ENCODE data around the gene DNMT1. TPM values are rescaled to one million over a fixed set of nuclear protein-coding genes. Genes with fewer than 3 reads are reported as not detected.
"Not testable (repeated sequence)": the region's sequence is repeated elsewhere in the genome, so short reads cannot be mapped to it uniquely, and the experiment has no call there.

DNMT1 gene
- polyA plus RNA-seq, 1 donor from 2014 or later, result 58.4 TPM

DNA sequence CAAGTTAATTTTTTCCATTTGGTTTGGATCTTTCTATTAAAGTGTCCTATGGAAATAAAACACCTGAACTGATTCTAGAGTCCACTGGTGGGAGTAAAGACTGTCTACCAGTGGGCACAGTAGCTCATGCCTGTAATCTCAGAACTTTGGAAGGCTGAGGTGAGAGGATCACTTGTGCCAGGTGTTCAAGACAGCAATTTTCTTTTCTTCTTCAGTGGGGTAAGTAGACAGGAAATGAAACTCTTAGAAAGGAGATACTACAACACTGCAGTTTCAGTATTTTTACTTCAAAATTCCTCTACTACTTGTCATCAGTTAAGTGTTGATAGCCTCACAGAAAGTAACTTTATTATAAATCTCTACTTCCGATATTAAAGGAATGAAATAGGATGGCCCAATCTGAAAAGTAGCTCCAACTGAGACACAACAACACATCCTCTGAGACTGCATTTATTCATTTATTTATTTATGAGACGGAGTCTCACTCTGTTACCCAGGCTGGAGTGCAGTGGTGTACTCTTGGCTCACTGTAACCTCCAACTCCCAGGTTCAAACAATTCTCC is 26.3 kb downstream of the DNMT1 start:
- H3K27ac ChIP-seq (ENCODE audit: low read length), result no peak overlapping the region
- no peak for TF ChIP-seq EP300 (conservative IDR thresholded peaks at IDR 0.05; ENCODE audit: poor library complexity, severe bottlenecking)
- H3K9ac ChIP-seq (ENCODE audit: low read length), result no peak overlapping the region
- no peaks in the 10 kb centered on the region for H3K36me3 ChIP-seq (ENCODE audit: insufficient read depth, low read length)
- H3K79me2 ChIP-seq (replicated peaks; ENCODE audit: insufficient read depth, low read length), result no peaks in the 10 kb centered on the region
- H3K27me3 ChIP-seq (ENCODE audit: insufficient read depth, low read depth, low read length), result no peaks in the 10 kb centered on the region
- H3K4me2 ChIP-seq (ENCODE audit: low read length), result no peak overlapping the region
- H3K9me2 ChIP-seq (ENCODE audit: insufficient read depth, low read length), result no peaks in the 10 kb centered on the region
- H3K4me3 ChIP-seq (ENCODE audit: low read length), result no peak overlapping the region
- H3F3A ChIP-seq (ENCODE audit: insufficient read depth, low read length, poor library complexity, severe bottlenecking), result no peaks in the 10 kb centered on the region
- H2AFZ ChIP-seq (ENCODE audit: low read depth, low read length), result no peak overlapping the region
- H4K20me1 ChIP-seq (ENCODE audit: insufficient read depth), result no peaks in the 10 kb centered on the region
- H3K9me3 ChIP-seq (ENCODE audit: low read length), result no peaks in the 10 kb centered on the region

DNA sequence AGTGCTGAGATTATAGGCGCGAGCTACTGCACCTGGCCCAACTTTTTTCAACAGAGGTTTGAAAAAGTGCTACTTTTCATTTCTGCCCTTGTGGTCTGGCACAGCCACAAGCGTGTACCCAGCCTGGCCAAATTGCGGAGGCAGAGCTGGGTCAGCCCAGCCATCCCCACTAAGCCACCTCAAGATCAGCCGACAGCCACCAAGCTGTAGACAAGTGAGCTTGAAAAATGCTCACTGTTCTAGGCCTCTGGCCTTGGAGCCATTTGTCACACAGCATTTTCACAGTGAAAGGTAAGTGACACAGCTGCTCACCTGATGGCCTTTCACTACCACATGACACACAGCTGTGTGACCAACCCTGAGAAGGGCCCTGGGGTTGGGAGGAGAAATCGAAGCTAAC is 27.3 kb downstream of the DNMT1 start:
- Histone ChIP-seq H3K9me2 (ENCODE audit: insufficient read depth, low read length) (no peaks in the 10 kb centered on the region), H3K9me3 (ENCODE audit: low read length) (no peaks in the 10 kb centered on the region), H3K4me2 (ENCODE audit: low read length) (no peak overlapping the region), H3K27me3 (ENCODE audit: insufficient read depth, low read depth, low read length) (no peaks in the 10 kb centered on the region), H3K79me2 (replicated peaks; ENCODE audit: insufficient read depth, low read length) (no peaks in the 10 kb centered on the region), H2AFZ (ENCODE audit: low read depth, low read length) (no peak overlapping the region), H3K36me3 (ENCODE audit: insufficient read depth, low read length) (no peaks in the 10 kb centered on the region), H3K27ac (ENCODE audit: low read length) (no peak overlapping the region), H3K9ac (ENCODE audit: low read length) (no peak overlapping the region), H3K4me3 (ENCODE audit: low read length) (no peak overlapping the region), H4K20me1 (ENCODE audit: insufficient read depth) (no peaks in the 10 kb centered on the region), H3F3A (ENCODE audit: insufficient read depth, low read length, poor library complexity, severe bottlenecking) (no peaks in the 10 kb centered on the region)
- TF ChIP-seq EZH2 (IDR thresholded peaks at IDR 0.05; ENCODE audit: borderline replicate concordance, insufficient read depth, low read length, poor library complexity, severe bottlenecking), result no peak
- TF ChIP-seq TAF1 (IDR thresholded peaks at IDR 0.05; ENCODE audit: low read depth), result no peak
- no peak for TF ChIP-seq POLR2AphosphoS5 (IDR thresholded peaks at IDR 0.05)
- TF ChIP-seq RAD21 (conservative IDR thresholded peaks at IDR 0.05), result no peak
- TF ChIP-seq MXI1 (conservative IDR thresholded peaks at IDR 0.05; ENCODE audit: poor library complexity, severe bottlenecking), result no peak
- TF ChIP-seq, protein P1, sequence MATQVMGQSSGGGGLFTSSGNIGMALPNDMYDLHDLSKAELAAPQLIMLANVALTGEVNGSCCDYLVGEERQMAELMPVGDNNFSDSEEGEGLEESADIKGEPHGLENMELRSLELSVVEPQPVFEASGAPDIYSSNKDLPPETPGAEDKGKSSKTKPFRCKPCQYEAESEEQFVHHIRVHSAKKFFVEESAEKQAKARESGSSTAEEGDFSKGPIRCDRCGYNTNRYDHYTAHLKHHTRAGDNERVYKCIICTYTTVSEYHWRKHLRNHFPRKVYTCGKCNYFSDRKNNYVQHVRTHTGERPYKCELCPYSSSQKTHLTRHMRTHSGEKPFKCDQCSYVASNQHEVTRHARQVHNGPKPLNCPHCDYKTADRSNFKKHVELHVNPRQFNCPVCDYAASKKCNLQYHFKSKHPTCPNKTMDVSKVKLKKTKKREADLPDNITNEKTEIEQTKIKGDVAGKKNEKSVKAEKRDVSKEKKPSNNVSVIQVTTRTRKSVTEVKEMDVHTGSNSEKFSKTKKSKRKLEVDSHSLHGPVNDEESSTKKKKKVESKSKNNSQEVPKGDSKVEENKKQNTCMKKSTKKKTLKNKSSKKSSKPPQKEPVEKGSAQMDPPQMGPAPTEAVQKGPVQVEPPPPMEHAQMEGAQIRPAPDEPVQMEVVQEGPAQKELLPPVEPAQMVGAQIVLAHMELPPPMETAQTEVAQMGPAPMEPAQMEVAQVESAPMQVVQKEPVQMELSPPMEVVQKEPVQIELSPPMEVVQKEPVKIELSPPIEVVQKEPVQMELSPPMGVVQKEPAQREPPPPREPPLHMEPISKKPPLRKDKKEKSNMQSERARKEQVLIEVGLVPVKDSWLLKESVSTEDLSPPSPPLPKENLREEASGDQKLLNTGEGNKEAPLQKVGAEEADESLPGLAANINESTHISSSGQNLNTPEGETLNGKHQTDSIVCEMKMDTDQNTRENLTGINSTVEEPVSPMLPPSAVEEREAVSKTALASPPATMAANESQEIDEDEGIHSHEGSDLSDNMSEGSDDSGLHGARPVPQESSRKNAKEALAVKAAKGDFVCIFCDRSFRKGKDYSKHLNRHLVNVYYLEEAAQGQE (IDR thresholded peaks at IDR 0.05; ENCODE audit: borderline replicate concordance), result no peak

DNA sequence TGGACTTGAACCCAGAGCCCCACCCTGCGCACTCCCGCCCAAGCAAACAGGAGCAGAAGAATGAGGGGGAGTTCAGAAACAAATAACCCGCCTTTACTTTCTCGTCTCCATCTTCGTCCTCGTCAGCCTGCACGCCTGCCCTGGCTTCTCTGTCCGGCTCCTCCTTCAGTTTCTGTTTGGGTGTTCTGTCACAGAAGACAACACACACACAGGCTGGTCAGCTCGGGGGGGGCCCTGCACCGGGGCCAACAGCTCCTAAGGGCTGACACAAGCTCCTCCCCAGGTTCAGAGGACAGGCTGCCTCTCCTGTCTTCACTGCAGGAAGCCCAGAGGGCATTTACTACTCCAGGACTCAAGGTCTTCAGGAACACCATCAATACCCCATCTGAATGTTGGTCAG is 28.3 kb downstream of the DNMT1 start:
- H3K27ac ChIP-seq (ENCODE audit: low read length), result not testable (repeated sequence)

More for the DNA sequence above, 28.3 kb downstream of the DNMT1 start:
- not testable (repeated sequence) for H3K36me3 ChIP-seq (ENCODE audit: insufficient read depth, low read length); H3K4me3 ChIP-seq (ENCODE audit: low read length); H3K9ac ChIP-seq (ENCODE audit: low read length); H3K9me3 ChIP-seq (ENCODE audit: low read length); H3F3A ChIP-seq (ENCODE audit: insufficient read depth, low read length, poor library complexity, severe bottlenecking); H3K4me2 ChIP-seq (ENCODE audit: low read length); H3K27me3 ChIP-seq (ENCODE audit: insufficient read depth, low read depth, low read length); H3K9me2 ChIP-seq (ENCODE audit: insufficient read depth, low read length); H2AFZ ChIP-seq (ENCODE audit: low read depth, low read length); H3K79me2 ChIP-seq (replicated peaks; ENCODE audit: insufficient read depth, low read length); H4K20me1 ChIP-seq (ENCODE audit: insufficient read depth)
